ENCODE results near the gene MACIR.

Gene MACIR

DNA sequence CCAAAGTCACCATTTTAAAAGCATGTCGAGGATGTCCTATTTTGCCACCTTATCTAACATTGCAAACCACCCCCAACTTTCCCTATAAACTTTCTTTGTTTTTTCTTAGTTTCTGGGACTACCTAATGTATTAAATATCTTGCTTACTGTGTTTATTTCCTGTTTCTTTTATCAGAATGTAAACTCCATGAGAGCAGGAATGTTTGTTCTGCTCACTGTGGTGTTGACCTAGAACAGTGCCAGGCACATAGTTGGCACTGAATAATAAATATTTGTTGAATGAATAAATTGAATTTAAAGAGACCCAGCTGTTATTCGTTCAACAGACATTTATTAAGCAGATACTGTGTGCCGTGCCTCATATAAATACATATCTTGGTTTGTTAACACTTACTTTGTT is 35.2 kb downstream of the MACIR start:
- TF ChIP-seq, protein P1, sequence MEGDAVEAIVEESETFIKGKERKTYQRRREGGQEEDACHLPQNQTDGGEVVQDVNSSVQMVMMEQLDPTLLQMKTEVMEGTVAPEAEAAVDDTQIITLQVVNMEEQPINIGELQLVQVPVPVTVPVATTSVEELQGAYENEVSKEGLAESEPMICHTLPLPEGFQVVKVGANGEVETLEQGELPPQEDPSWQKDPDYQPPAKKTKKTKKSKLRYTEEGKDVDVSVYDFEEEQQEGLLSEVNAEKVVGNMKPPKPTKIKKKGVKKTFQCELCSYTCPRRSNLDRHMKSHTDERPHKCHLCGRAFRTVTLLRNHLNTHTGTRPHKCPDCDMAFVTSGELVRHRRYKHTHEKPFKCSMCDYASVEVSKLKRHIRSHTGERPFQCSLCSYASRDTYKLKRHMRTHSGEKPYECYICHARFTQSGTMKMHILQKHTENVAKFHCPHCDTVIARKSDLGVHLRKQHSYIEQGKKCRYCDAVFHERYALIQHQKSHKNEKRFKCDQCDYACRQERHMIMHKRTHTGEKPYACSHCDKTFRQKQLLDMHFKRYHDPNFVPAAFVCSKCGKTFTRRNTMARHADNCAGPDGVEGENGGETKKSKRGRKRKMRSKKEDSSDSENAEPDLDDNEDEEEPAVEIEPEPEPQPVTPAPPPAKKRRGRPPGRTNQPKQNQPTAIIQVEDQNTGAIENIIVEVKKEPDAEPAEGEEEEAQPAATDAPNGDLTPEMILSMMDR (IDR thresholded peaks at IDR 0.05; ENCODE audit: borderline replicate concordance, control extremely low read depth, extremely low read depth, insufficient read depth, missing control alignments) = no peak
- DNase-seq (ENCODE audit: low spot score) = no peak
- in situ Hi-C loops (cut with MboI; ENCODE audit: low sequenced_read_pairs, unreplicated experiment) = no loop called here

DNA sequence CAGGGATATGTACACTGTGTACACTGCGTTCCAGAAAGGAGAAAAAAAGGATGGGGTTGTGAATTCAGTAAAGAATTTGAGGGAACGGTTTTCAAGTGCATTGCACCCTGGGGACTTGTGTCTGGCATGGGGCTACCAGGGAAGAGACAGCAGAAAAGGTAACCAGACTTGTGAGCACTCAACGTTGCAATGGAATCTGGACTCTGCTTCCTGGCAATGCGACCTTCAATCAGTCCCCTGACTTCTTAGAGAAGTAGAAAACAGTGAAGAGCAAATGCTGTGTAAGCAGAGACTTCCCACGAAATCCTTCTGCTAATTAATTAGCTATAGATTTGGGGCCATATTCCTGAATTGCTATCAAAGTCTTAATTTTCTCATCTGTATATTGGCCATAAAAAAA is 36.3 kb downstream of the MACIR start:
- no peak for DNase-seq (ENCODE audit: low spot score)
- TF ChIP-seq, protein P1 (IDR thresholded peaks at IDR 0.05; ENCODE audit: borderline replicate concordance, control extremely low read depth, extremely low read depth, insufficient read depth, missing control alignments) = no peak
- in situ Hi-C loops (cut with MboI; ENCODE audit: low sequenced_read_pairs, unreplicated experiment) = no loop called here

DNA sequence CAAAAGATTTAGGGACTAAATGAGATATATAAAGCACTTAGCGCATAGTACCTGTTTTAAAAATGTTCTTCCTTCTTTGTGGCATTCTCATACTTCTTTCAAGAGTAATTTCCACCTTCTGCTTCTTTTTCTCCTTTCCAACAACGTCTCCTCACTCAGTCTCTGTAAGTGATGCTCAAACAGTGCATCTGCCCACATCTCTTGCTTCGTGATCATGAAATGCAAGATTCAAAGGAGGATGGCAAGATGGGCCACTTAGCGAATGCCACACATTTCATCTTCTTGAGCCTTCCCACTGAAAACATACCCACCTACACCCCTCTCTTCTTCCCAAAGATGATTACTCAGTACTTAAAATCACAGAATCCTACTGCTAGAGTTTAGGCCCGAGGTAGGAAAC is 36.9 kb downstream of the MACIR start:
- in situ Hi-C loops (cut with MboI; ENCODE audit: low sequenced_read_pairs, unreplicated experiment) = no loop called here
- TF ChIP-seq, protein P1 (IDR thresholded peaks at IDR 0.05; ENCODE audit: borderline replicate concordance, control extremely low read depth, extremely low read depth, insufficient read depth, missing control alignments) = no peak
- no peak for DNase-seq (ENCODE audit: low spot score)

DNA sequence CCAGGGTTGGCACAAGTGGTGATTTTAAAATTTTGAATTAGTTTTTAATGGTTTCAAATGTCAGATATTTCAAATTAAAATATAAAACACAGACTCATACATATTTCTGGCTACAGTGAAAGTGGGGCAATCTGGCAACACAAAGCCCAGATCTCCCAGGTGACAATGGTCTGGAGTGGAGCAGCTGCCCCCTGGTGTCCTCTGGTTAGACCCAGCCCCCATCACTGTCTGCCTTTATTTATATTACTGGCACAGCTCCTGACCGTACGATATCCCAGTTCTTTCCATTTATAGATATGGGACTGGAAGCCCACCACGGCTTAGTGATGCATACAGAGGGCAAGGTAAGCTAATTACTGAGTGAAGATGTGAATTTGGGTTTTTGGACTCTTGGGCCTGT is 37.3 kb downstream of the MACIR start:
- TF ChIP-seq, protein P1 (IDR thresholded peaks at IDR 0.05; ENCODE audit: borderline replicate concordance, control extremely low read depth, extremely low read depth, insufficient read depth, missing control alignments) = no peak
- DNase-seq (ENCODE audit: low spot score) = no peak
- in situ Hi-C loops (cut with MboI; ENCODE audit: low sequenced_read_pairs, unreplicated experiment) = no loop called here

DNA sequence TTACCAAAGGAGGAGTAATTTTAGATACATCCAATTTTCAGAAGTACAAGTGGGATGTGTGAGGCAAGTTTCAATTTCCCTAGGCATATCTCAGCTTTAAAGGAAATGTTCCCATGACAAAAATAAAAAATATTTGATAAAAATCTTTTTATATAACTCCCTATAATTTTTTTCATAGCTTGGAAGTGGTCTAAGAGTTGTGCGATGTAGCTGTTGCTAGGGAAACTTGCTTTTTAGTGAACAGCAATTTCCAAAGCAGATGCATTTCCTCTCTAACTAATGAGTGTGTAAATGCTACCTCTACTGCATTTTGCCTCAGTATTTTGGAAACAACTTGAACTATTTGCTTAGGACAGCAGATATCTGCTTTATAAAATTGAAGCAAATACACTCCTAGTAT is 39.6 kb downstream of the MACIR start:
- TF ChIP-seq, protein P1 (IDR thresholded peaks at IDR 0.05; ENCODE audit: borderline replicate concordance, control extremely low read depth, extremely low read depth, insufficient read depth, missing control alignments) = no peak
- in situ Hi-C loops (cut with MboI; ENCODE audit: low sequenced_read_pairs, unreplicated experiment) = no loop called here
- DNase-seq (ENCODE audit: low spot score) = no peak

DNA sequence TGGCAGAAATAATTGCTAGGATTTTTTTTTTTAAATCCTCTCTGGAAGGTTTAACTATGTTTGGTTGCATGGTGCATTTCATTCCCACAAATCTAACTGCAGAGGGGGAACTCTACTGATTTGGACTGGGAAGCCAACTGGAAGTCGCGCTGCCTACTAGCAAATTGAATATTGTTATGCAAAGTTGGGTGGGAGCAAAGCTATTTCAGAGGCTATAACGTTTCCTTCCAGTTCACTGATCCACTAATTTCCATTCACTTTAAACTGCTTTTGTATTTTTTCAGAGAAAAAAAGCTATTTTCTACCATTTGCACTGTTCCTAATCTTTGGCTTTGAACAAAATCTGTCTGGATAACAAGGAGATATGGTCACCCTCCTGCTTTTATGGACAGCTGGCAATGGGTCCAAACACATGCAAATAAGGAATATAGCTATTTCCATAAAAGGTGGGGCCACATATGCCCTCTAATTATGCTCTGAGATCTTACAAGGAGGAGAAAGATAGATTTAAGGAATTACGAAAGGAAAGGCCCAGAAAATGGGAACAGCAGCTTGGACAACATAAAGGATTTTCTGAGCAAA is 40.1 kb downstream of the MACIR start:
- TF ChIP-seq, protein P1 (IDR thresholded peaks at IDR 0.05; ENCODE audit: borderline replicate concordance, control extremely low read depth, extremely low read depth, insufficient read depth, missing control alignments) = no peak
- in situ Hi-C loops (cut with MboI; ENCODE audit: low sequenced_read_pairs, unreplicated experiment) = no loop called here
- no peak for DNase-seq (ENCODE audit: low spot score)

Data from GM13976 (cell line).